DMS 273 (cell line): Measurements from ENCODE around the gene CNIH1.

Source experiments
- DNase-seq: peaks from one replicate; lab custom pipeline; 2025; ENCODE audit not compliant: unreplicated experiment; lab: John Stamatoyannopoulos, UW

Gene CNIH1

DNA sequence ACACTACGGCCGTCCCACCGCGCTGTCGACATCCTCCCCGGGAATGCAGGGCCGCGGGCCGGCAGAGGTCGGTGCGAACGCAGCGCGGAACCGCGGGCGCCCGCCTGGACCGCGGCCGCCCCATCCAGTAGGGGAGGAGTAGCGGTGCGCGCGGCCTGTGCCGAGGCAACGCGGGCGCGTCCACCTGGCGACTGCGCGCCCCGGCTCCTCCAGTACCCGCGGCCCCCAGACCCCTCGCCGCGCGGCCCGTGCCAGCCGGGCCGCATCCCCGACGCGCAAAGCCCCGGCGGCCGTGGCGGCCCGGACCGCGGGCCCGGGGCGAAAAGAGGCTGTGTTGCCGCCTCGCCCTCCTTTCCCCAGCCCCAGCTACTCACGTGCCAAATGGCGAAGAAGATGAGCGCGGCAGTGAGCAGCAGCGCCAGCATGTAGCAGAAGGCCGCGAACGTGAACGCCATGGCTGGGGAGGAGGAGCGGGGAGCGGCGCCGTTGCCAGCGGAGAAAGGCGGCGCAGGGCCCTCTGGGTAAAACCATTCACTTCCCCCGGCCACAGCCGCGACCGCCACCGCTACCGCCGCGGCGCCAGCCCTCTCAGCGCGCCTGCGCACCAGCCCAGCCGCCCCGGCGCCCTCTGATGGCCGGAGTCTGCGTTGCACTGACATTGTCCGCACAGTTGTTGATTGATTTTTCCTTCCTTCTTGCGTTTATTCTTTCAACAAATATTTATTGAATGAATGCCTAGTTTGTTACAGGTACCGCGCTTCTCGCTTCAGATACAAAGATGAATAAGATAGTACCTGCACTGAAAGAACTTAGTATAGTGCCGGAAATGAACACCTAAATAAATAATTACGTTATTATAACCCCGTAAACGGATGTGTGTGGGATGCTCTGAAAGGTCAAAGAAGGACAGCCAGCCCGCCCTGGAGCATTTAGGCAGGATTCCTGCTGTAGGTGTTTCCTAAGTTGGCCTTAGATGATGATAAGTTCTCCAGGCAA lies at the start of gene CNIH1:
Gene CNIH1, minus strand, starts transcription at position 502 of the 996 bp plus-strand sequence. Its CDS starts 47 bp downstream, at position 455.
- DNase-seq: peak; percentile 97

GRCh38 chr14:54490445-54491175 lies 49.4 kb upstream of the CNIH1 start:
- DNase-seq: peak; percentile 14

- peak; percentile 36 for DNase-seq
Observed at GRCh38 chr14:54489731-54490444, 48.7 kb upstream of the CNIH1 start.

DNA sequence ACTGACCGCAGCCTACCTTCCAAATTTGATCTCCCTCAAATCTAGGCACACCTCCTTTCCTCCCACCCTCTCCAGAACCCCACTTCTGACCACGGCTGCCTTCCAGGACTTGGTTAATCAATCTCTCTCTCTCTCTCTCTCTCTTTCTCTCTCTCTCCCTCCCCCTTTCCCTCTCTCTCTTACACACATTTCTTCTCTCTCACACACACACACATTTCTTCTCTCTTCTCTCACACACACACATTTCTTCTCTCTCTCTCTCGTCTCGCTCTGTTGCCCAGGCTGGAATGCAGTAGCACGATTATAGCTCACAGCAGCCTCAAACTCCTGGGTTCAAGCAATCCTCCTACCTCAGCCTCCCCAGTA lies 48.1 kb upstream of the CNIH1 start:
- DNase-seq: no peak

GRCh38 chr14:54488646-54489317 lies 47.6 kb upstream of the CNIH1 start, which contains the start of gene GMFB:
Gene GMFB, minus strand, starts transcription at chr14:54488980. Its CDS starts 53 bp downstream, at chr14:54488927.
- DNase-seq: peak; percentile 95

DNA sequence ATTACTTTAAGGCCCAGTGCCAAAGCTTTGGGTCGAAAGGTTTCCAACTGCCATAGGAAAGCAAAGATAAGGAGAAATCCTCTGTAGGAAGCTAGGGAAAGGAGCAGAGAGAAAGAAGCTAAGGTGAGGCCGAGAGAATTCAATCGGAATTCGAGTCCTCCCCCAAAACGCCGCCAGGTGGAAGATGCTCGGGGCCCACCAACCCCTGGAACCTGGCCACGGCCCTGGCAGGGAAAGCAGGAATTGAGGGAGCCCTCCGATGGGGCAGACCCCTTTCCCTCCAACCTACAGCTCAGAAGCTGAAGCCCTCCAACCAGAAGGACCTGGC lies 47.1 kb upstream of the CNIH1 start:
- DNase-seq: peak; percentile 83

DNA sequence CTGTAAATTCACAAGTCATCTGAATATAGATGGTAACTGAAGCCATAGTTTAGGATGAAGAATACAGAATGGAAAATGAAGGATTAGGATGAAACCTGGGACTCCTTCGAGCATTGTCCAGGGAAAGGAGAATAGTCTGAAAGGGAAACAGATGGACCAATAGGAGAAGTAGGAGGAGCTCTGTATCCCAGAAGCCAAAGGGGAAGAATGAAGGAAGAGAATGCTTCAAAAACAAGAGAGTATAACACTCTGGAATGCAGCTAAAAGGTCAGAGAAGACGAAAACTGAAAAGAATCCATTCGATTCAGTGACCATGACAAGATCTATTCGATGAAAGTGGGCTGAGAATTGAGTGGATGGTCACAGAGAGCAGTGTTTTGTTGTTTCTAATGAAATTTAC lies 46.6 kb upstream of the CNIH1 start:
- DNase-seq: peak; percentile 52

GRCh38 chr14:54486685-54487084 lies 45.5 kb upstream of the CNIH1 start:
- DNase-seq: peak; percentile 50

DNA sequence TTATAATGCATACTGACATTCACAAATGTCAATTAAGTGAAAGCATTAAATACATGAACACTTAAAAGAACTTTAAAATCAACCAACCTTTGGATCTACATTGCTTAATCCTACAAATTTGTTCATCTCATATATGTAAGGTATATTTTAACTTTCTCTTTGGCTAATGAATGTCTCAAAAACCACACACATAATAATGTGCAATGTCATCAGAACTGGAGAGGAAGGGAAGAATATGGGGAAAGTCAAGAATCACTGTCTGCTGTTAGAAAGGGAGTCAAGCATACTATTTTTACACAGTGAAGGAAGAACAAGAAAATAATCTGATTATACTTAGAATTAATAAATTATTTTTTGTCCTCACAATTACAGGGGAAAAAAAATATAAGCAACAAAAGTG lies 42.7 kb upstream of the CNIH1 start:
- DNase-seq: no peak

- no peak for DNase-seq
Observed at GRCh38 chr14:54483073-54483745, 42.0 kb upstream of the CNIH1 start.

GRCh38 chr14:54481695-54482094 lies 40.5 kb upstream of the CNIH1 start:
- peak; percentile 26 for DNase-seq

DNA sequence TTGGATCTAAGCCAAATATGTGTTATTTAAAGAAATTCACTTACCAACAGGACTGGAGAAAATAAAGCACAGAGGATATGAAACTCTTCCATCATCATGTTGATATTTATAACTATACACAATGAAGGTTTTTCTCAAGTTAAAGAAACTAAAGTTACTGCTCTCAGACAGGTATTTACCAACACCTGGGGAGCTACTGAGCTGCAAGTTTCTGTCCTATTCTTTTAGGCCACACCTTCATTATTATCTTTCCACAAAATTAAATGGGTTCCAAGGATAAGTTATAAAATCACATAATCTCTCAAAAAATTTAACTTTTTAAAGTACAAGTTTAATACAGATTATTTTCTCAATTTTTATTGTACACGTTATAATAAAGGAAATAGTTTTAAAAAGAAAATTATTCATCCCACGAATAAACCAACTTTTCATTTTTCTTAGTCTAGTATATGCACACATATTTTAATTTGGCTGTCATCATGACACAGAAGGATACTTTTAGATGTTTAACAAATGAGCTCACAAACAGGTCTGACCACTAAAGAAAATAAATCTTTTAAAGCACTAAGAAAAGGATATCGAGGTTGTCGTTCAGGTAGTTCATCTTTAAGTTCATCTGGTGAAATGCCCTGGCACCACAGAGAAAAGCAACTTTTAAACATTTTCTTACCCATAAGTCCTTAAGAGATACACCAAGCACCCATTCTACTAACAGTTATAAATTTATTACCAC lies 39.8 kb upstream of the CNIH1 start:
- DNase-seq: no peak

DNA sequence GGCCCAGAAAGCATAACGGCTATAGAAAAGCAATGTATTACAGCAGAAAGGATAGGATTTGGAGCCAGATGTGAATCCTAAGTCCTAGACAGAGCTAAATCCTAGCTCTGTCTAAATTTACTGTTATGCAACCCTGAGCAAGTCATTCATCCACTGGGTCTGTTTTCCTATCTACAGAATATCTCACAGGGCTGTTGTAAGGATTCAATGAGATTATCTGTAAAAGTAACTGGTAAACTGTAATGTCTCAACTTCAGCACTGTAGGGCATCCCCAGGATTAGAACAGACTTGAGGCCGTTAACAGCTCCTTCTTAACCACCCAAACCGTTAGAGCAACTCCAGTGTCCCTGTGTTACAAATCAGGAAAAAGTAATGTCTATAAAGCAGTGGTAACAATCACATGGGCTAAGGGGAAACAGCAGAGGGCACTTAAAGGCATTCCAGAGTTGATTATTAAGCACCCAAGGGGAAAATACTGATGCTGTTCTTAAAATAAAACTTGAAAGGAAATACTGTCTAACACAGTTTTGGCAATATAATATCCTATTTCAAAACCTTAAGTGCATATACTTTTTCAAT lies 37.6 kb upstream of the CNIH1 start:
- no peak for DNase-seq

DNA sequence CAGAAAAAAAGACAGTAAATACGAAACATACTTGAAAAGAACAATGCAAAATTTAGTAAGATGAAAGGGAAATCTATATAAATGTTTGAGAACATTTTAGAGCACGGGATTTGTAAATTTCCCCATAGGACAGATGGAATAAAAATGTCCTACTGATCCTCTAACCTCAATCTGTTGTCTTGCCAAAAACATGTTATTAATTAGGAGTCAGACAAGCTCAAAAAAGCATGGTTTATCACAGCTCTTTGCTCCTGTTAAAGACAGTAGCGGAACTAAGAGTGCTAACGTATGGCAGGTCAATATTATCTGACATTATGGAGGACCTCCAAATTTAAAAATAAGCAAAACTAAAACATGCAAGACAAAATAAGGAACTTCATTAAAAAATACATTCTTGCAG lies 34.7 kb upstream of the CNIH1 start:
- DNase-seq: no peak

GRCh38 chr14:54475187-54475899 lies 34.2 kb upstream of the CNIH1 start:
- no peak for DNase-seq

- no peak for DNase-seq
Observed at GRCh38 chr14:54474232-54474793, 33.1 kb upstream of the CNIH1 start.

DNA sequence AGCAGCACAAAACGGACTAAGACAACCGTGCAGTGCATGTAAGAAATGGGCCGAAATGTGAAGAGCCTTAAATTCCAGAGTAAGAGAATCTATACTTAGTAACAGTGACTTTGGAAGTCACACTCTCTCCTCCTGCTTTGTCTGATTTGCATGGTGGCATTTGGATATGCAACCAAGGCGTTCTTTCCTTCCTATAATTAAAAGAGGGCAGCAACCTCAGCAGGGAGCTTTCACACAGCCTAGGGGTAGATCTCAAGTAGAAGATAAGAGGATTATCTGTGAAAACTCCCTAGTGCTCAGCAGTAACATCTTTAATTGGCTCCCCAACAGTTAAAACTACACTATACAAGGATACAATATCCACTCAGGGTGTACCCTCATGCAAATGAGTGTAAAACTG lies 31.1 kb upstream of the CNIH1 start:
- DNase-seq: peak; percentile 21

GRCh38 chr14:54471641-54472040 lies 30.5 kb upstream of the CNIH1 start:
- peak; percentile 38 for DNase-seq
